Mesenchymal stem cell (in vitro differentiated cells and primary cell): ENCODE measurements around the gene ZFYVE1.

ENCODE experiments used
- DNase-seq: peaks from one replicate; pipeline ENCODE4 v3.0.0-alpha.2; 2013
- H2AFZ ChIP-seq: one replicate; pipeline ENCODE4 v1.6.1; 2013; ENCODE audit warnings: low read depth, mild to moderate bottlenecking, control low read depth, inconsistent platforms, low read length, moderate library complexity
- H2AK5ac ChIP-seq: 2 replicates; pipeline ENCODE4 v1.6.1; 2013; ENCODE audit warnings: low read length, moderate library complexity, mild to moderate bottlenecking, inconsistent platforms; ENCODE audit not compliant: severe bottlenecking
- H2BK120ac ChIP-seq: one replicate; pipeline ENCODE4 v1.6.1; 2013; ENCODE audit warnings: low read depth, mild to moderate bottlenecking, inconsistent platforms, low read length, moderate library complexity
- H2BK12ac ChIP-seq, 2 experiments: one replicate each; pipeline ENCODE4 v1.6.1; 2013; ENCODE audit warnings: inconsistent platforms in 2 of 2, low read length in 2 of 2, mild to moderate bottlenecking in 2 of 2, moderate library complexity in 2 of 2, control low read depth in 1 of 2
- H2BK15ac ChIP-seq: one replicate; pipeline ENCODE4 v1.6.1; 2013; ENCODE audit warnings: mild to moderate bottlenecking, low read depth, inconsistent platforms; ENCODE audit not compliant: poor library complexity, severe bottlenecking
- H2BK5ac ChIP-seq: 2 replicates; pipeline ENCODE4 v1.6.1; 2013; ENCODE audit warnings: low read depth, mild to moderate bottlenecking, low read length, control low read depth, inconsistent platforms; ENCODE audit not compliant: poor library complexity, severe bottlenecking
- H3K14ac ChIP-seq, 2 experiments: one replicate each; pipeline ENCODE4 v1.6.1; 2013; ENCODE audit warnings: inconsistent platforms in 2 of 2, low read length in 2 of 2, control low read depth in 1 of 2, mild to moderate bottlenecking in 1 of 2, moderate library complexity in 1 of 2
- H3K18ac ChIP-seq, 2 experiments: one replicate each; pipeline ENCODE4 v1.6.1; 2013; ENCODE audit warnings: inconsistent platforms in 2 of 2, low read length in 2 of 2, control low read depth in 1 of 2, low read depth in 1 of 2, mild to moderate bottlenecking in 1 of 2
- H3K23ac ChIP-seq, 2 experiments: one replicate each; pipeline ENCODE4 v1.6.1; 2013; ENCODE audit warnings: inconsistent platforms in 2 of 2, low read length in 2 of 2, mild to moderate bottlenecking in 2 of 2, moderate library complexity in 2 of 2, control low read depth in 1 of 2
- H3K27ac ChIP-seq: 2 replicates; pipeline ENCODE4 v1.5.1; 2013; ENCODE audit warnings: mild to moderate bottlenecking, moderate library complexity, low read length, control low read depth, inconsistent platforms; ENCODE audit not compliant: poor library complexity, severe bottlenecking
- H3K27me3 ChIP-seq, 2 experiments: 2 replicates each; pipeline versions ENCODE4 v1.6.1 to v1.7.0; 2013; ENCODE audit warnings: low read length in 2 of 2, mild to moderate bottlenecking in 2 of 2, moderate library complexity in 2 of 2, control low read depth in 1 of 2, inconsistent platforms in 1 of 2; ENCODE audit not compliant: control insufficient read depth in 1 of 2, insufficient read depth in 1 of 2
- H3K36me3 ChIP-seq, 2 experiments: 2 replicates each; pipeline versions ENCODE4 v1.6.1 to v1.7.0; 2013; ENCODE audit warnings: low read length in 2 of 2, control low read depth in 1 of 2, inconsistent platforms in 1 of 2, low read depth in 1 of 2, mild to moderate bottlenecking in 1 of 2; ENCODE audit not compliant: insufficient read depth in 2 of 2, control insufficient read depth in 1 of 2
- H3K4ac ChIP-seq, 2 experiments: one replicate each; pipeline ENCODE4 v1.6.1; 2013; ENCODE audit warnings: inconsistent platforms in 2 of 2, low read length in 2 of 2, mild to moderate bottlenecking in 2 of 2, moderate library complexity in 2 of 2, control low read depth in 1 of 2, low read depth in 1 of 2
- H3K4me1 ChIP-seq: 2 replicates; pipeline ENCODE4 v1.6.1; 2013; ENCODE audit warnings: low read depth, low read length, control low read depth; ENCODE audit not compliant: control insufficient read depth, insufficient read depth
- H3K4me2 ChIP-seq: 2 replicates; pipeline ENCODE4 v1.6.1; 2013; ENCODE audit warnings: low read length, mild to moderate bottlenecking, inconsistent platforms; ENCODE audit not compliant: poor library complexity, severe bottlenecking
- H3K4me3 ChIP-seq, 2 experiments: 2 replicates each; pipeline versions ENCODE4 v1.5.1 to v1.7.0; 2013; ENCODE audit warnings: low read length in 2 of 2, mild to moderate bottlenecking in 2 of 2, control low read depth in 1 of 2, low read depth in 1 of 2; ENCODE audit not compliant: insufficient read depth in 1 of 2
- H3K79me1 ChIP-seq: replicated peaks from 2 replicates; pipeline ENCODE4 v1.6.1; 2013; ENCODE audit warnings: mild to moderate bottlenecking, control low read depth, low read length, inconsistent platforms; ENCODE audit not compliant: poor library complexity, severe bottlenecking
- H3K9ac ChIP-seq: 2 replicates; pipeline ENCODE4 v1.7.0; 2013; ENCODE audit warnings: mild to moderate bottlenecking, low read length, moderate library complexity
- H3K9me3 ChIP-seq: 2 replicates; pipeline ENCODE4 v1.7.0; 2013; ENCODE audit warnings: mild to moderate bottlenecking, low read length; ENCODE audit not compliant: control insufficient read depth
- H4K8ac ChIP-seq: one replicate; pipeline ENCODE4 v1.6.1; 2013; ENCODE audit warnings: inconsistent platforms, mild to moderate bottlenecking, low read length, moderate library complexity
- H4K91ac ChIP-seq: one replicate; pipeline ENCODE4 v1.6.1; 2013; ENCODE audit warnings: mild to moderate bottlenecking, low read length, inconsistent platforms
- WGBS: methylation state at CpG from one replicate; pipeline ENCODE4 v1.1.7; 2013; ENCODE audit warnings: mixed read lengths; 5-methylcytosine and 5-hydroxymethylcytosine counted together

The ZFYVE1 gene

DNA sequence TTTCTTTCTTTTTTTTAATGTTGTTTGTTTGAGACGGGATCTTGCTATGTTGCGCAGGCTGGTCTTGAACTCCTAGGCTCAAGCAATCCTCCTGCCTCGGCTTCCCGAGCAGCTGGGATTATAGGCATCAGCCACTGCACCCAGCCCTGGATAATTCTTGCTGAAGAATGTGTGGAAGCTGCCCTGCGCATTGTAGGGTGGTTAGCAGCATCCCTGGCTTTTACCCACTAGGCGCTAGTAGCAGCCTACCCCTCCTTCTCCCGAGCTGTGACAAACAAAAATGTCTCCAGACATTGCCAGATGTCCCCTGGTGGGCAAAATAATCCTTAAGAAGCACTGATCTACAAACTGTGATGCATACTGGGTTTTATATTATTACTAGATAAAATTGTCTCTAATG lies 94.0 kb downstream of the ZFYVE1 start:
- no peak overlapping the region for H4K91ac ChIP-seq
- H3K27me3 ChIP-seq: no peaks in the 10 kb centered on the region
- no peak overlapping the region for H2AK5ac ChIP-seq
- no peak for DNase-seq
- no peak overlapping the region for H3K18ac ChIP-seq
- no peak overlapping the region for H3K4ac ChIP-seq
- no peak overlapping the region for H2AFZ ChIP-seq
- H3K36me3 ChIP-seq: peaks cover 1 to 20% of the 10 kb centered on the region in 2 experiments
- no peak overlapping the region for H3K27ac ChIP-seq
- no peak overlapping the region for H2BK5ac ChIP-seq
- H3K9ac ChIP-seq: no peak overlapping the region
- no peak overlapping the region for H3K4me3 ChIP-seq
- no peak overlapping the region for H2BK12ac ChIP-seq
- WGBS: over 99% methylated on average over 6 of the region's 7 CpGs
- H3K79me1 ChIP-seq: peaks cover 40% of the 10 kb centered on the region
- peaks cover 8% of the 10 kb centered on the region for H3K4me1 ChIP-seq
- no peak overlapping the region for H2BK15ac ChIP-seq
- H3K23ac ChIP-seq: no peak overlapping the region
- no peak overlapping the region for H4K8ac ChIP-seq
- H2BK120ac ChIP-seq: no peak overlapping the region
- H3K4me2 ChIP-seq: no peak overlapping the region
- H3K14ac ChIP-seq: no peak overlapping the region
- H3K9me3 ChIP-seq: no peaks in the 10 kb centered on the region

DNA sequence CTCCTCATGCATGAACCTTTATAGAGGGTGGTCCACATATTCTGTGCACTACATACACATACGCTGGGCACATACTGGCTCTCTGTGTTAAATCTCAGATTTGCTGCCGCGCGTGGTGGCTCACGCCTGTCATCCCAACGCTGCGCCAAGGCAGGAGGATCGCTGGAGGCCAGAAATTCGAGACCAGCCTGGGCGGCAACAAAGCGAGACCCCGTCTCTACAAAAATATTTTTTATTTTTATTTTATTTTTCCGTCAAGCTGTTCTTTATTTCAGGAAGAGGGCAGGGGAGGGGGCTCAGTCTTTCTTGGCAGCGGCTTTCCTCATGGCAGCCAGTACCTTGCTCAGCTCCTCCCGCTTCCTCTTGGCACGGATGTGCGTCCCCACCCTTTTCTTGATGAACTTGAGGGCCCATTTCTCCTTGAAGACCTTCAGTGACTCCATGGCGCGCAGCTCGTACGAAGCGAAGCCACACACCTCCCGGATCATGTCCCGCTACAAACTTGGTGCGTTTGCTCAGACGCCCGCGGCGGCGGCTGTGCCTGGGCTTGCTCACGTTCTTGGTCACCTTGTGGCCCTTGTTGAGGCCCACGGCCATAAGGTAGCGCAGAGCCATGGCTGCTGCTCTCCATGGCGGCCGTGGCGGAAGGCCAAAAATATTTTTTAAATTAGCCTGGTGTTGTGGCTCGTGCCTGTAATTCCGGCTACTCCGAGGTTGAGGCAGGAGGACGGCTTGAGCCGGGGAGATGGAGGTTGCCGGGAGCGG lies 97.4 kb downstream of the ZFYVE1 start:
- Histone ChIP-seq H4K91ac (no peak overlapping the region), H3K4me1 (peaks cover 16% of the 10 kb centered on the region), H3K79me1 (peaks cover 25% of the 10 kb centered on the region), H3K23ac (no peak overlapping the region), H2BK15ac (peak overlapping the region; percentile 48), H2AK5ac (no peak overlapping the region), H3K4ac (no peak overlapping the region), H2BK120ac (no peak overlapping the region), H3K36me3 (peaks cover 0 to 15% of the 10 kb centered on the region in 2 experiments), H2BK5ac (no peak overlapping the region), H3K18ac (no peak overlapping the region), H3K27me3 (no peaks in the 10 kb centered on the region), H2BK12ac (no peak overlapping the region), H3K14ac (no peak overlapping the region), H3K9ac (no peak overlapping the region), H4K8ac (no peak overlapping the region), H3K4me2 (no peak overlapping the region), H3K4me3 (no peak overlapping the region), H3K27ac (no peak overlapping the region), H2AFZ (no peak overlapping the region), H3K9me3 (no peaks in the 10 kb centered on the region)
- WGBS: 98% methylated on average over 40 of the region's 43 CpGs
- no peak for DNase-seq

DNA sequence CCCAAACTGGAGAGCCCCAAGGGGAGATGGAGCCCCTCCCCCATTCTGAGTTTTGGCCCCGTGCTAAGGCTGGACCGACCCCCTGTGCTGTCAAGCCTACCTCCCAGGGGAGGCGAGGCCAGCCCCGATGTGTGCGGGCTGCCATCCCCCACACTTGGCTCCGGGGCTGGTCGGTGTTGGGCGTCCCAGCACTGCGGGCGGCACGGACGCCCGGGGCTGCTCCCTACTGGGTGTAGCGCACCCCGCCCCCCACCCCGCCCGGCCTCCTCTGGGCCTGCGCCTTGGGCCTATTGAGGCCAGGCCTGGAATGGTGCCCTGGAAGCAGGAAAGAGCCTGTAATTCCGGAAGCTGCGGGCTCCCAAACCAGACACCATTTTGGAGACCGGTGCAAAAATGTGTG lies 98.0 kb downstream of the ZFYVE1 start:
- Histone ChIP-seq H3K4me3 (no peak overlapping the region), H3K14ac (no peak overlapping the region), H2BK120ac (no peak overlapping the region), H3K4me2 (no peak overlapping the region), H2AFZ (no peak overlapping the region), H3K36me3 (peaks cover 0 to 15% of the 10 kb centered on the region in 2 experiments), H2BK15ac (peak overlapping the region; percentile 79), H3K4me1 (peaks cover 16% of the 10 kb centered on the region), H3K9ac (no peak overlapping the region), H4K91ac (no peak overlapping the region), H2AK5ac (no peak overlapping the region), H3K23ac (no peak overlapping the region), H3K9me3 (no peaks in the 10 kb centered on the region), H3K79me1 (peaks cover 23% of the 10 kb centered on the region), H2BK5ac (no peak overlapping the region), H2BK12ac (peak overlapping the region in 1 of 2 experiments; percentile 42), H3K27me3 (no peaks in the 10 kb centered on the region), H3K27ac (no peak overlapping the region), H3K4ac (no peak overlapping the region), H3K18ac (no peak overlapping the region), H4K8ac (no peak overlapping the region)
- no peak for DNase-seq
- WGBS: 96% methylated on average over 20 of the region's 21 CpGs

DNA sequence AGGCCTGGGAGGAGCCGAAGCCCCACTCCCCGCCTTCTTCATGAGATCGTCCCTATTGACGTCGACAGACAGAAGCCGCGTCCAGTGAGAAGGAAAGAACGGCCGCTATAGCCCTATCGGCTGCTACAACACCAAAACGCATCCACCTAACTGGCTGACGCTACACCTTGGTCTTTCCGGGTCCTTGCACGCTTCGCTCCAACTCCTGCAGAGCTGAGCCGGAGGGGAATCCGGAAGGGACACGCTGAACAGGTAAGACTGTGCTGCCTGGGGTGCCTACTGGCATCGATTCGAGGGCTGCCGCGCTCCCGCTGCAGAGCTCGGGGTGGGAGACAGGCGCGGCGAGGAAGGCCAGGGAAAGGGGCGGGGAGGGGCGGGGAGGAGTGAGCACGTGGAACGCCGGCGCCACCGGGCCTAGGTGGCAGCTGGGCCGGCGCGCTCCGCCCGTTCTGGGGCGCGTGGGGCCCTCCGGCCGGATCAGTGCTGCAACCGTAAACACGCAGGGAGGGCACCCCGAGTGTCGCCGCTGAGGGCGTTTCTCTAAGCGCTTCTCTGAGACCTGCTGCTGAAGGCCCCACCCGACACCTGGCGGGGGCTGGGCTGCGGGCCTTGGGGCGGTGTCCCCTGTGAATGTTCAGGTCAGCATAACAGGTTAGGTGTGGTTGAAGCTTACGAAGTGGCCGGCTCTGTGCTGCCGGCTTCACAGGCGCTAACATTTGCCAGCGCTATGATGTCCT lies 100.4 kb downstream of the ZFYVE1 start, which contains the start of gene DCAF4:
Gene DCAF4, plus strand, starts transcription at position 173 of the 737 bp plus-strand sequence. CDS start 11,515 bp downstream, outside the sequence.
- peaks cover 19% of the 10 kb centered on the region for H3K79me1 ChIP-seq
- H4K91ac ChIP-seq: peak within 1 kb of the TSS; percentile 37
- under 1% methylated on average over 59 of the region's 59 CpGs for WGBS
- H2BK5ac ChIP-seq: peak within 1 kb of the TSS; percentile 33
- H2BK15ac ChIP-seq: peak within 1 kb of the TSS; percentile 54
- peaks cover 16% of the 10 kb centered on the region for H3K4me1 ChIP-seq
- H3K18ac ChIP-seq: peak within 1 kb of the TSS; percentile 90 to 91
- peak; percentile 99 for DNase-seq
- H3K9ac ChIP-seq: peak within 1 kb of the TSS; percentile 98
- peak within 1 kb of the TSS; percentile 84 for H3K27ac ChIP-seq
- peak within 1 kb of the TSS; percentile 5 to 93 for H3K4ac ChIP-seq
- no peaks in the 10 kb centered on the region for H3K9me3 ChIP-seq
- peak within 1 kb of the TSS; percentile 62 for H4K8ac ChIP-seq
- H3K36me3 ChIP-seq: peaks cover 0 to 15% of the 10 kb centered on the region in 2 experiments
- peak within 1 kb of the TSS; percentile 89 to 99 for H3K4me3 ChIP-seq
- peak within 1 kb of the TSS in 1 of 2 experiments; percentile 93 for H3K23ac ChIP-seq
- H2AFZ ChIP-seq: peak within 1 kb of the TSS; percentile 98
- H2BK12ac ChIP-seq: peak within 1 kb of the TSS in 1 of 2 experiments; percentile 42
- H2BK120ac ChIP-seq: peak within 1 kb of the TSS; percentile 9
- H3K4me2 ChIP-seq: peak within 1 kb of the TSS; percentile 83
- H2AK5ac ChIP-seq: peak within 1 kb of the TSS; percentile 38
- H3K27me3 ChIP-seq: no peaks in the 10 kb centered on the region
- peak within 1 kb of the TSS in 1 of 2 experiments; percentile 95 for H3K14ac ChIP-seq
